Neutrophil (primary cell): ENCODE results near the gene MAP2K5.

ENCODE experiments used
- H3K27ac ChIP-seq: fragments of 200-600 bp; sonication (generic); 2 replicates; pipeline ENCODE4 v1.5.1; 2016; ENCODE audit warnings: mild to moderate bottlenecking, moderate library complexity
- H3K27me3 ChIP-seq: fragments of 200-600 bp; sonication (generic); 2 replicates; pipeline ENCODE4 v1.6.0; 2016; ENCODE audit warnings: mild to moderate bottlenecking
- H3K36me3 ChIP-seq: fragments of 200-600 bp; sonication (generic); 2 replicates; pipeline ENCODE4 v1.5.1; 2017
- H3K4me1 ChIP-seq, 2 experiments: fragments of 200-600 bp in 1 of 2; sonication (generic) in 1 of 2; 1 replicate in 1 of 2; 2 replicates in 1 of 2; pipeline versions ENCODE4 v1.5.1 to v1.6.1; 2013 to 2016; ENCODE audit warnings: low read depth in 1 of 2, low read length in 1 of 2, mild to moderate bottlenecking in 1 of 2, moderate library complexity in 1 of 2; ENCODE audit not compliant: control insufficient read depth in 1 of 2, insufficient read depth in 1 of 2
- H3K4me3 ChIP-seq, 2 experiments: fragments of 200-600 bp in 1 of 2; sonication (generic) in 1 of 2; 1 replicate in 1 of 2; 2 replicates in 1 of 2; pipeline ENCODE4 v1.5.1; 2013 to 2016; ENCODE audit warnings: low read depth in 1 of 2, low read length in 1 of 2, mild to moderate bottlenecking in 1 of 2, moderate library complexity in 1 of 2
- H3K9me3 ChIP-seq: fragments of 200-600 bp; sonication (generic); 2 replicates; pipeline ENCODE4 v1.5.1; 2016
- TF ChIP-seq, protein P1 (sequence below): fragments of 200-600 bp; sonication (generic); IDR thresholded peaks from 2 replicates; pipeline ENCODE4 v1.5.1; 2016; ENCODE audit warnings: antibody characterized with exemption

MAP2K5 gene

GRCh38 chr15:67510597-67511190, 31.8 kb upstream of the MAP2K5 start:
- TF ChIP-seq, protein P1, sequence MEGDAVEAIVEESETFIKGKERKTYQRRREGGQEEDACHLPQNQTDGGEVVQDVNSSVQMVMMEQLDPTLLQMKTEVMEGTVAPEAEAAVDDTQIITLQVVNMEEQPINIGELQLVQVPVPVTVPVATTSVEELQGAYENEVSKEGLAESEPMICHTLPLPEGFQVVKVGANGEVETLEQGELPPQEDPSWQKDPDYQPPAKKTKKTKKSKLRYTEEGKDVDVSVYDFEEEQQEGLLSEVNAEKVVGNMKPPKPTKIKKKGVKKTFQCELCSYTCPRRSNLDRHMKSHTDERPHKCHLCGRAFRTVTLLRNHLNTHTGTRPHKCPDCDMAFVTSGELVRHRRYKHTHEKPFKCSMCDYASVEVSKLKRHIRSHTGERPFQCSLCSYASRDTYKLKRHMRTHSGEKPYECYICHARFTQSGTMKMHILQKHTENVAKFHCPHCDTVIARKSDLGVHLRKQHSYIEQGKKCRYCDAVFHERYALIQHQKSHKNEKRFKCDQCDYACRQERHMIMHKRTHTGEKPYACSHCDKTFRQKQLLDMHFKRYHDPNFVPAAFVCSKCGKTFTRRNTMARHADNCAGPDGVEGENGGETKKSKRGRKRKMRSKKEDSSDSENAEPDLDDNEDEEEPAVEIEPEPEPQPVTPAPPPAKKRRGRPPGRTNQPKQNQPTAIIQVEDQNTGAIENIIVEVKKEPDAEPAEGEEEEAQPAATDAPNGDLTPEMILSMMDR, result no peak
- no peak overlapping the region for H3K4me3 ChIP-seq
- H3K36me3 ChIP-seq, result no peaks in the 10 kb centered on the region
- no peak overlapping the region for H3K27ac ChIP-seq
- no peaks in the 10 kb centered on the region for H3K27me3 ChIP-seq
- no peaks in the 10 kb centered on the region for H3K9me3 ChIP-seq
- no peaks in the 10 kb centered on the region for H3K4me1 ChIP-seq

DNA sequence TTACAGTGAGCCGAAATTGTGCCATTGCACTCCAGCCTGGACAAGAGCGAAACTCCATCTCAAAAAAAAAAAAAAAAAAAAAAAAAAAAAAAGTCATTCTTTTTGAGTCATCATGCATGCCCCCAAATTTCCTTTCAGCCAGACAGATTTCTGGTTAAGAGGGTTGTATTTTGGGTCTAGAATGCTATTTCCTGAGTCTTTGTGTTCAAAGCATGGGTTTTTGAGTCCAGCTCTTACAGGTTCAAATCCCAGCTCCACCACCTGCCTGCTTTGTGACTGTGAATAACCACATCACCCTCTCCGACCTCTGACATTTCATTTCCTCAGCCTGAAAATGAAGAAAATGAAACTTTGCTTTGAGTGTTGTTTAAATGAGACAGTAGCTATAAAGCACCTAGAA, 30.9 kb upstream of the MAP2K5 start:
- Histone ChIP-seq H3K27ac (no peak overlapping the region), H3K9me3 (no peaks in the 10 kb centered on the region), H3K36me3 (no peaks in the 10 kb centered on the region), H3K4me1 (no peaks in the 10 kb centered on the region), H3K27me3 (no peaks in the 10 kb centered on the region), H3K4me3 (no peak overlapping the region)
- TF ChIP-seq, protein P1, result no peak

DNA sequence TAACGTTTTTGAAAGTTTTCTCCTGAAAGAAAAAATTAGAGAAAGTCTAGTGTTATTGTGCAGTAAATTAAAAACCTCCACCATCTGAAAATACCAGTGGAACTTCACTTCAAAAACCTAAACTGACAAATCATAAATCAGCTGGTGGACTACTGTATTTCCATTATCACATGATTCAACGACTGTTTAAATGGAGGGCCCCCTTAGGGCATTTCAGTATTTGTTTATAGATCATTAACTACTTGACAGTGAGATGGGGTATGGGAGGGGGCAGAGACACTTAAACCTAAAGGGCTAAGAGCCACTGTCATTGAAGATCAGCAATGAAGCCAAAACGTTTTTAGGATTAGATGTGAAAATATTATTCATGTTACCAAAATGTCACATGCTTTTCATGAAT, 30.4 kb upstream of the MAP2K5 start:
- no peaks in the 10 kb centered on the region for H3K4me1 ChIP-seq
- H3K27ac ChIP-seq, result no peak overlapping the region
- H3K36me3 ChIP-seq, result no peaks in the 10 kb centered on the region
- no peaks in the 10 kb centered on the region for H3K9me3 ChIP-seq
- no peak overlapping the region for H3K4me3 ChIP-seq
- no peaks in the 10 kb centered on the region for H3K27me3 ChIP-seq
- TF ChIP-seq, protein P1, result no peak

DNA sequence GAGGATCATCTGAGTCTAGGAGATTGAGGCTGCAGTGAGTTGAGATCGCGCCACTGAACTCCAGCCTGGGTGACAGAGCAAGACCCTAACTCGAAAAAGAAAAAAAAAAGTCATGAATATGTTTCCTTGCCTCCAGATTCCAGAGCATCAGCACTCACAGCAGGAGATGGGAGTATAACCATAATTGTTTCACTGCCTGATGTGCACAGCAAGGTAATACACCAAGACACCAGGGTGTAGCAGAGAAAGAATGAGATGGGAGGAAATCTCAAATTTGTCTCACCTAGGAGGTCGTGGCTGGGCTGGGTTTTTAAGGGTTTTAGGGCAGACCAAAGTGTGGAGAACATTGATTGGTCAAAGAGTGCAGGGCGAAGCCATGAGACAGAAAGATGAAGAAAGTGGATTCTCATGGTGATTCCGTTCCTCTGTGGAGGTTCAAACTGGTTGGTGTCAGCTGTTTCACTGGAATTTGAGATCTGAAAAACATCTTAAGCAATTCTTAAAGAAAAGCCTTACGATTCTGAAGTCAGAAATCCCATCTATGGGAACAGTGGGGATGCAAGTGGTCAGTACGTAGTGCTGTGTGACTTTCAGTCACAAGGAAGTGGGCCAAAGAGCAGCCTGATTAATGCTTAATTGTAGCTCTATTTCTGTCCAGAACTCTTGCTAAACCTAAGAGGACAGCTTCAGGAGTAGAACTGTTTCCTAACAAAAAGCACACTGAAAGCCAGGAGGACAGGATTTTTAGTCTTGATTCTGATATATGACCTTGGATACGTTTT, 29.4 kb upstream of the MAP2K5 start:
- TF ChIP-seq, protein P1, result no peak
- Histone ChIP-seq H3K9me3 (no peaks in the 10 kb centered on the region), H3K27me3 (no peaks in the 10 kb centered on the region), H3K4me3 (no peak overlapping the region), H3K27ac (no peak overlapping the region), H3K36me3 (no peaks in the 10 kb centered on the region), H3K4me1 (no peaks in the 10 kb centered on the region)

GRCh38 chr15:67515090-67515489, 27.4 kb upstream of the MAP2K5 start:
- Histone ChIP-seq H3K9me3 (no peaks in the 10 kb centered on the region), H3K27ac (no peak overlapping the region), H3K27me3 (no peaks in the 10 kb centered on the region), H3K36me3 (no peaks in the 10 kb centered on the region), H3K4me1 (no peaks in the 10 kb centered on the region), H3K4me3 (no peak overlapping the region)
- TF ChIP-seq, protein P1, result no peak
